Muscle of leg (tissue), 11 donors: ENCODE data around the gene AREG. TPM values are rescaled to one million over a fixed set of nuclear protein-coding genes. Genes with fewer than 3 reads are reported as not detected.

Experiments
- DNase-seq: peaks from one replicate; pipeline ENCODE4 v3.0.0; 2013
- H3K27ac ChIP-seq: one replicate; pipeline ENCODE4 v1.5.1; 2013; ENCODE audit warnings: mild to moderate bottlenecking, low read length, control low read depth
- H3K27me3 ChIP-seq: one replicate; pipeline ENCODE4 v1.6.1; 2013; ENCODE audit warnings: low read length; ENCODE audit not compliant: control insufficient read depth, insufficient read depth
- H3K36me3 ChIP-seq: one replicate; pipeline ENCODE4 v1.6.1; 2013; ENCODE audit warnings: low read length; ENCODE audit not compliant: control insufficient read depth, insufficient read depth
- H3K4me1 ChIP-seq: one replicate; pipeline ENCODE4 v1.6.1; 2013; ENCODE audit warnings: low read length; ENCODE audit not compliant: control insufficient read depth, insufficient read depth
- H3K4me3 ChIP-seq: one replicate; pipeline ENCODE4 v1.5.1; 2013; ENCODE audit warnings: low read length, control low read depth
- H3K9me3 ChIP-seq: replicated peaks from 2 replicates; pipeline ENCODE4 v1.6.1; 2013; ENCODE audit warnings: low read depth, low read length; ENCODE audit not compliant: control insufficient read depth
- WGBS: methylation state at CpG from one replicate; pipeline ENCODE4 v1.1.5; 2013; ENCODE audit warnings: missing lambda C conversion rate; ENCODE audit not compliant: insufficient coverage; 5-methylcytosine and 5-hydroxymethylcytosine counted together
- polyA plus RNA-seq, 8 donors: library from polyadenylated mRNA; unstranded; fragments of 120-200 nt; gene quantifications; one replicate each; pipeline versions ENCODE4 v1.2.1 to v1.2.3, GENCODE V29; 2013; ENCODE audit warnings: inconsistent platforms in 1 of 8, low replicate concordance in 1 of 8; ENCODE audit not compliant: insufficient read length in 8 of 8, insufficient read depth in 1 of 8
- total RNA-seq: library from RNA; stranded (reverse); fragments of 120-200 nt; gene quantifications from one replicate; pipeline ENCODE4 v1.2.4, GENCODE V29; 2013

Gene AREG
- total and polyA plus RNA-seq, 9 donors, result 0.09 to 0.40 (median 0.15) TPM; not detected in 4

- H3K36me3 ChIP-seq, result no peaks in the 10 kb centered on the region
- H3K4me3 ChIP-seq, result no peak overlapping the region
- no peak for DNase-seq
- H3K4me1 ChIP-seq, result no peaks in the 10 kb centered on the region
- H3K27me3 ChIP-seq, result no peaks in the 10 kb centered on the region
- H3K27ac ChIP-seq, result no peak overlapping the region
- no peaks in the 10 kb centered on the region for H3K9me3 ChIP-seq
Observed at GRCh38 chr4:74412225-74412624, 32.7 kb upstream of the AREG start.

DNA sequence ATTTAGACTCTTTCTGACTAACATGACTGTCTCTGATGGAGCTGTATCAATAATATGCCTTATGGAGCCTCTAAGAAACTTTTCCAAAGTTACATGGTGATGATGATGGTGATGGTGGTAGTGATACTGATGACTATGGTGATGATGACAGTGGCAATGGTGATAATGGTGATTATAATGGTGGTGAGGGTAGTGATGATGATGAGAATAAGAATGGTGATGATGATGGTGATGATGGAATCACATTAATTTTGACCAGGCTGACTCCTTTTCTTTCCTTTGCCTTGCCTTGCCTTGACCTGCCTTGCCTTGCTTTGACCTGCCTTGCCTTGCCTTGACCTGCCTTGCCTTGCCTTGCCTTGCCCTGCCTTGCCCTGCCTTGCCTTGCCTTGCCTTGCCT is 31.7 kb upstream of the AREG start:
- no peak overlapping the region for H3K27ac ChIP-seq
- no peaks in the 10 kb centered on the region for H3K4me1 ChIP-seq
- H3K9me3 ChIP-seq, result no peaks in the 10 kb centered on the region
- H3K36me3 ChIP-seq, result no peaks in the 10 kb centered on the region
- H3K4me3 ChIP-seq, result no peak overlapping the region
- H3K27me3 ChIP-seq, result no peaks in the 10 kb centered on the region
- no peak for DNase-seq

- no peak for DNase-seq
- no peaks in the 10 kb centered on the region for H3K27me3 ChIP-seq
- H3K4me1 ChIP-seq, result no peaks in the 10 kb centered on the region
- no peak overlapping the region for H3K27ac ChIP-seq
- no peak overlapping the region for H3K4me3 ChIP-seq
- H3K9me3 ChIP-seq, result no peaks in the 10 kb centered on the region
- H3K36me3 ChIP-seq, result no peaks in the 10 kb centered on the region
- 56% methylated on average over 2 of the region's 5 CpGs for WGBS
Observed at GRCh38 chr4:74414149-74414809, 30.7 kb upstream of the AREG start.

DNA sequence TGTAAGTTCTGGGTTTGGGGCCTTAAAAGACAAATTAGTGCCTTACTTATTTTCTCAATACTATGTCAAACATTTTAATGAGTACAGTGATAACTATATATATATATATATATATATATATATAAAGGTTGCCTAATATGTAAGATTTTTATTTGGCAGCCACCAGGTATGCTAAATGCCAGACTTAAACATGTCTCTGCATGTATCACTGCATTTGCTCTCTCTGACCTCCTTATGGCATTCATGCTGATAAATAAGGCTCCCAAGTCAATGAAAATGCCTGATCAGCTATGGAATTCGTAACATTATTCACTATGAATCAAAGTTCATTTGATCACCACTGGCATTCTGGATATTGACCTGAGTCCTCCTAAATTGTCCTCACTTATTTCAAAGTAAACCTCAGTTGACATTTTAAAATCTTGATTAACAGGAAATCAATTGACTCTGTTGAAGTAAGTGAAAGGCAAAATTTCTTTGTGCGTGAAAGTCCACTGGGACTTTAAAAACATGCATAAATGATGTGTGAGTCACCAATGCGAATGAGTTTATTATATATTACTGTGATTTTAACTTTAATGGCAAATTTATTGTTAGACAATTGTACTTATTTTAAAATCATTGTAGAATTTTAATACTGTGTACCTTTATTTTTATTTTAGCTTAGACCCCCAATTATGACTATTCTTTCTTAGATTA is 29.2 kb upstream of the AREG start:
- no peaks in the 10 kb centered on the region for H3K36me3 ChIP-seq
- no CpG with 5 or more reads among the region's 3 CpGs for WGBS
- no peak for DNase-seq
- no peaks in the 10 kb centered on the region for H3K9me3 ChIP-seq
- H3K4me1 ChIP-seq, result no peaks in the 10 kb centered on the region
- H3K27me3 ChIP-seq, result no peaks in the 10 kb centered on the region
- H3K27ac ChIP-seq, result no peak overlapping the region
- H3K4me3 ChIP-seq, result no peak overlapping the region

DNA sequence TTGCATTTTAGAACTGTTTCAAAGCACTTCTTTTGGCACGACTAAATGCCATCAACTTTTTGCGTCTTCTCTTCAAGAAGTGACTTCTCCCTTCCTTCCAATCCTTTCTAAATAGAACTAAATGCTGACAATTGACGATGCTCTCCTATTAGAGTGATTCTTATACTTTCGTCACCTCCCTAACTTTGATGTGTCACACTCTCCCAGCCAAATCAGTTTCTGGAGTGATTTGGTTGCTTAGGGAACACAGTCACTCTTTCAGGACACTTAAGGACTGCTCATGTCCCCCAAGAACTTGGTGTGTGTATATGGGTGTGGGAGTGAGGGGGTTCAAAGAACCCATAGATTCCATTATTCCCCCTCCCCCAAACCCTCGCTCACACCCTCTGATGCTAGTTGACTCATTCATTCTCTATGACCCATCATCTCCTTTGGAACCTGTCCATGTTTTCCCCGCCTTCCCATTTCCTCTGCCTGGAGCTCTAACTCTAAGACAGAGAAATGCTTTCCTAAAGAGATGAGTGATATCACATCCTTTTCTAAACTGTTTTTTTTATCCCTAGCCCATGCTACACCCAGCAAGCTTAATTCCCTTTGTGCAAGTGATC is 26.8 kb upstream of the AREG start:
- WGBS, result 79% methylated on average over 2 of the region's 6 CpGs
- H3K36me3 ChIP-seq, result no peaks in the 10 kb centered on the region
- DNase-seq, result peak; percentile 9

DNA sequence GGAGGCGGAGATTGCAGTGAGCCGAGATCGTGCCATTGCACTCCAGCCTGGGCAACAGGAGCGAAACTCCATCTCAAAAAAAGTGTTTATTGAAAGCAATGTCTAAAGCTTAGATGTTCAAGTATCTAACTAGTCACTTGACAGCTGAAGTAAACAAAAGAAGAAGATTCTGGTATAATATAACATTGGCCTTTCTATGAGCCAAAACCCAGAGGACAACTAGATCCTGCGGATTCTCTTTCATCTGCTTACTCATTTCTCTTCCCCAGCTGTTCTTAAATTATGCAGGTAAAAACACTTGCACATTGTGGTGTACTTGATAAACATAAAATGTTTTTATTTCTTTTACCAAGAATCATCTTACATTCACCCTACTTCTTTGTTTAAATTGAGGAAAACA is 24.1 kb upstream of the AREG start:
- 100% methylated on average over 1 of the region's 5 CpGs for WGBS
- H3K36me3 ChIP-seq, result no peaks in the 10 kb centered on the region

More for the DNA sequence above, 26.8 kb upstream of the AREG start:
- H3K9me3 ChIP-seq, result no peaks in the 10 kb centered on the region
- no peak overlapping the region for H3K27ac ChIP-seq
- H3K4me3 ChIP-seq, result no peak overlapping the region
- H3K27me3 ChIP-seq, result no peaks in the 10 kb centered on the region
- H3K4me1 ChIP-seq, result no peaks in the 10 kb centered on the region

DNA sequence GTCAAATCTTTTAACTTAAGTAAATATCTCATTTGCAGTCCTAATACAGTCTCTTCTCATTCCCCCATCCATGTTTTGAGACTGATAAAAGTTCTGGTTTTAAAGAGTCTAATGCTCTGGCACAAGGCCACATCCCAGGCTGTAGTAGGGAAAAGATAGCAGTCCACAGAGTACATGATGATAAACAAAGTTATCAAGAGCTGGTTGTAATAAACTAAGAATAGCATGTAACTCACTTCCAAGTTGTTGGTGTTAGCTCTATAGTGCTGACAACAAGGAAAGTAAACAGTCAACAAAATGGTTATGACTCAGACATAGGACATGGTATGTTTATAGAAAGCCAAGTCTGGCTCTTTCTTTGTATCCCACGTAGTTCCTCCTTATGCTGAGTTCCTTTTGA is 21.8 kb upstream of the AREG start:
- no peak overlapping the region for H3K4me3 ChIP-seq
- H3K27ac ChIP-seq, result no peak overlapping the region
- no CpG with 5 or more reads among the region's 1 CpG for WGBS
- DNase-seq, result peak; percentile 22
- no peaks in the 10 kb centered on the region for H3K27me3 ChIP-seq
- H3K4me1 ChIP-seq, result no peaks in the 10 kb centered on the region
- H3K36me3 ChIP-seq, result no peaks in the 10 kb centered on the region
- no peaks in the 10 kb centered on the region for H3K9me3 ChIP-seq

More for the DNA sequence above, 24.1 kb upstream of the AREG start:
- Histone ChIP-seq H3K4me1 (no peaks in the 10 kb centered on the region), H3K9me3 (no peaks in the 10 kb centered on the region), H3K27me3 (no peaks in the 10 kb centered on the region), H3K4me3 (no peak overlapping the region), H3K27ac (no peak overlapping the region)
- DNase-seq, result no peak

DNA sequence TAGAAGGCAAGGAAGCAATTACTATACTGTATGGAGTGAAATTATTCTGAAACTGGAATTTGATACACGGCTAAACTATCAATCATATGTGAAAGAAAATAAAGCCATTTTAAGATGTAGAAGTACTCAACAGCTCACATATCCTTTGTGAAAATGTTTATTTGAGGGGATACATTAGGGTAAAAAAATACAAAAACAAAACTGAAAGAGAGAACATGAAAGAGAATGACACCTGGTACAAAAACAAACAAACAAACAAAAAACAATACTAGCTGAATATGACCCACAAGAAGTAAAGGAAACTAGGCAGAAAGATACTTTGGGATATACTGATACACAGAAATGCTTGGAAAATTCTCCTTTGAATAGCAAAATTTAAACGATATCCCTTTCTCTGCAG is 20.8 kb upstream of the AREG start:
- H3K4me3 ChIP-seq, result no peak overlapping the region
- H3K36me3 ChIP-seq, result no peaks in the 10 kb centered on the region
- DNase-seq, result no peak
- no peaks in the 10 kb centered on the region for H3K9me3 ChIP-seq
- H3K4me1 ChIP-seq, result no peaks in the 10 kb centered on the region
- no peaks in the 10 kb centered on the region for H3K27me3 ChIP-seq
- no CpG with 5 or more reads among the region's 2 CpGs for WGBS
- no peak overlapping the region for H3K27ac ChIP-seq

- no peak overlapping the region for H3K4me3 ChIP-seq
- WGBS, result 50% methylated on average over 1 of the region's 1 CpG
- no peaks in the 10 kb centered on the region for H3K27me3 ChIP-seq
- no peaks in the 10 kb centered on the region for H3K36me3 ChIP-seq
- no peaks in the 10 kb centered on the region for H3K4me1 ChIP-seq
- DNase-seq, result peak; percentile 44
- no peak overlapping the region for H3K27ac ChIP-seq
- no peaks in the 10 kb centered on the region for H3K9me3 ChIP-seq
Observed at GRCh38 chr4:74426101-74426500, 18.8 kb upstream of the AREG start.

DNA sequence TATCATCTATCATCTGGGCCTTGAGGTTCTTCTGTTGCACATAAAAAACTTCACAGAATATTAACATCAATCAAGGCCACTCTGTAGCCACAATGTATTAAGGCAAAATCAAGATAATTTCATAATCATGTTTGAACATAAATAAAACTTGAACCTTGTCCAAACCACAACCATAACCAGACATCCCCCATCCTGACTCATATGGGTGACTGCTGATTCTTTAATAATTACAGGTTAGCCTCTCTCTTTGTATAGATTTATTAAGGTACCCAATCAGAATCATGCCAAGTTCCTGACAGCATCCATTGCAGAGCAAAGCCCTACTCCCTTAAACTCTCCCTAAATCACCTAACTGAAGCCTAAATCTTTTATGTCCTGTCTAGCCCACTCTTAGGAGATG is 16.7 kb upstream of the AREG start:
- Histone ChIP-seq H3K4me3 (no peak overlapping the region), H3K27me3 (no peaks in the 10 kb centered on the region), H3K4me1 (no peaks in the 10 kb centered on the region), H3K9me3 (no peaks in the 10 kb centered on the region), H3K27ac (no peak overlapping the region), H3K36me3 (no peaks in the 10 kb centered on the region)
- no peak for DNase-seq
